SK-N-SH treated with all-trans-retinoic acid at 6 μM for 48 hours (cell line): Measurements from ENCODE around the gene LACRT.
A peak's percentile ranks its signal among the peaks of the same experiment; 100 is the strongest.

Experiments
- ATAC-seq: fragments of 200-7000 bp; cut with Tn5 transposase; 3 replicates; pipeline ENCODE4 v1.9.1; 2020; ENCODE audit warnings: mild to moderate bottlenecking, moderate library complexity
- ARNTL ChIP-seq: fragments of 450-650 bp; formaldehyde crosslinking; IDR thresholded peaks from 2 replicates; pipeline ENCODE4 v1.5.0; 2020; ENCODE audit warnings: low read depth, mild to moderate bottlenecking, moderate library complexity, borderline replicate concordance
- BACH2 ChIP-seq: fragments of 250-450 bp; sonication (Bioruptor Pico); IDR thresholded peaks from 2 replicates; pipeline ENCODE4 v1.9.0; 2021; ENCODE audit warnings: mild to moderate bottlenecking, borderline replicate concordance
- CSDC2 ChIP-seq: fragments of 250-450 bp; sonication (Bioruptor Pico); IDR thresholded peaks from 2 replicates; pipeline ENCODE4 v1.5.0; 2020; ENCODE audit warnings: mild to moderate bottlenecking, moderate library complexity
- CSRNP3 ChIP-seq: fragments of 250-450 bp; sonication (Bioruptor Pico); IDR thresholded peaks from 2 replicates; pipeline ENCODE4 v1.5.1; 2021; ENCODE audit warnings: mild to moderate bottlenecking, moderate library complexity
- GLIS3 ChIP-seq: fragments of 250-450 bp; sonication (Bioruptor Pico); IDR thresholded peaks from 2 replicates; pipeline ENCODE4 v1.5.0; 2020; ENCODE audit warnings: mild to moderate bottlenecking, moderate library complexity
- ISL1 ChIP-seq: fragments of 250-450 bp; sonication (Bioruptor Pico); IDR thresholded peaks from 2 replicates; pipeline ENCODE4 v2.1.2; 2022; ENCODE audit warnings: mild to moderate bottlenecking, moderate library complexity
- OSR1 ChIP-seq: fragments of 250-450 bp; sonication (Bioruptor Pico); IDR thresholded peaks from 2 replicates; pipeline ENCODE4 v1.8.0; 2022; ENCODE audit warnings: moderate library complexity, mild to moderate bottlenecking, inconsistent platforms
- PATZ1 ChIP-seq: fragments of 250-450 bp; sonication (Bioruptor Pico); IDR thresholded peaks from 2 replicates; pipeline ENCODE4 v1.8.0; 2020; ENCODE audit warnings: mild to moderate bottlenecking, moderate library complexity, borderline replicate concordance
- POU6F1 ChIP-seq: fragments of 250-450 bp; sonication (Bioruptor Pico); IDR thresholded peaks from 2 replicates; pipeline ENCODE4 v1.8.0; 2021; ENCODE audit warnings: low read depth, mild to moderate bottlenecking, moderate library complexity, borderline replicate concordance
- PPARA ChIP-seq: fragments of 250-450 bp; sonication (Bioruptor Pico); IDR thresholded peaks from 2 replicates; pipeline ENCODE4 v1.5.0; 2020; ENCODE audit warnings: mild to moderate bottlenecking, borderline replicate concordance
- RARB ChIP-seq: fragments of 250-450 bp; sonication (Bioruptor Pico); IDR thresholded peaks from 2 replicates; pipeline ENCODE4 v1.8.0; 2021; ENCODE audit warnings: mild to moderate bottlenecking, moderate library complexity
- SNAI2 ChIP-seq: fragments of 250-450 bp; sonication (Bioruptor Pico); IDR thresholded peaks from 2 replicates; pipeline ENCODE4 v1.5.0; 2020; ENCODE audit warnings: mild to moderate bottlenecking, moderate library complexity
- TCF4 ChIP-seq: fragments of 250-450 bp; sonication (Bioruptor Pico); IDR thresholded peaks from 2 replicates; pipeline ENCODE4 v1.8.0; 2021; ENCODE audit warnings: mild to moderate bottlenecking, moderate library complexity, borderline replicate concordance
- TOX ChIP-seq: fragments of 250-450 bp; sonication (Bioruptor Pico); IDR thresholded peaks from 2 replicates; pipeline ENCODE4 v1.8.0; 2021; ENCODE audit warnings: mild to moderate bottlenecking, moderate library complexity, borderline replicate concordance
- TSHZ2 ChIP-seq: fragments of 250-450 bp; sonication (Bioruptor Pico); IDR thresholded peaks from 2 replicates; pipeline ENCODE4 v1.5.0; 2020; ENCODE audit warnings: mild to moderate bottlenecking, moderate library complexity
- ZC3H10 ChIP-seq: fragments of 250-450 bp; sonication (Bioruptor Pico); IDR thresholded peaks from 2 replicates; pipeline ENCODE4 v1.5.1; 2021; ENCODE audit warnings: mild to moderate bottlenecking, moderate library complexity
- ZFP3 ChIP-seq: fragments of 250-450 bp; sonication (Bioruptor Pico); IDR thresholded peaks from 2 replicates; pipeline ENCODE4 v1.5.0; 2020; ENCODE audit warnings: mild to moderate bottlenecking, moderate library complexity
- ZFP30 ChIP-seq: fragments of 450-650 bp; formaldehyde crosslinking; IDR thresholded peaks from 2 replicates; pipeline ENCODE4 v1.5.0; 2022; ENCODE audit warnings: mild to moderate bottlenecking, moderate library complexity
- ZNF565 ChIP-seq: fragments of 450-650 bp; formaldehyde crosslinking; conservative IDR thresholded peaks from 2 replicates; pipeline ENCODE4 v1.5.0; 2020; ENCODE audit warnings: low read depth, mild to moderate bottlenecking, moderate library complexity
- ZNF70 ChIP-seq: fragments of 450-650 bp; formaldehyde crosslinking; IDR thresholded peaks from 2 replicates; pipeline ENCODE4 v1.5.0; 2020; ENCODE audit warnings: mild to moderate bottlenecking, moderate library complexity
- ZNF8 ChIP-seq: fragments of 450-650 bp; formaldehyde crosslinking; IDR thresholded peaks from 2 replicates; pipeline ENCODE4 v1.5.0; 2020; ENCODE audit warnings: mild to moderate bottlenecking, moderate library complexity

The LACRT gene

GRCh38 chr12:54598970-54599369, 35.7 kb downstream of the LACRT start:
- no peak for TF ChIP-seq ZNF8 (CRISPR knock-in tag)
- no peak for TF ChIP-seq ZNF70 (CRISPR knock-in tag)
- TF ChIP-seq CSDC2, result no peak
- no peak for TF ChIP-seq ARNTL
- no peak for TF ChIP-seq ISL1 (CRISPR knock-in tag)
- no peak for TF ChIP-seq CSRNP3
- no peak for ATAC-seq

GRCh38 chr12:54596526-54596946, 38.2 kb downstream of the LACRT start:
- TF ChIP-seq PPARA (CRISPR knock-in tag) (no peak), OSR1 (CRISPR knock-in tag) (no peak), ZFP30 (CRISPR knock-in tag) (no peak), SNAI2 (CRISPR knock-in tag) (no peak), POU6F1 (CRISPR knock-in tag) (no peak), ISL1 (CRISPR knock-in tag) (no peak)
- TF ChIP-seq, all 23 proteins: peak for 0

GRCh38 chr12:54595471-54595870, 39.2 kb downstream of the LACRT start:
- no peak for TF ChIP-seq TCF4 (CRISPR knock-in tag)
- TF ChIP-seq ZNF565 (CRISPR knock-in tag), result no peak
- no peak for TF ChIP-seq ZFP3 (CRISPR knock-in tag)
- TF ChIP-seq ZC3H10 (CRISPR knock-in tag), result no peak
- TF ChIP-seq BACH2 (CRISPR knock-in tag), result no peak
- TF ChIP-seq GLIS3 (CRISPR knock-in tag), result no peak
- TF ChIP-seq TOX (CRISPR knock-in tag), result no peak
- no peak for TF ChIP-seq TSHZ2 (CRISPR knock-in tag)
- TF ChIP-seq ZNF8 (CRISPR knock-in tag), result no peak
- TF ChIP-seq PPARA (CRISPR knock-in tag), result no peak
- TF ChIP-seq RARB, result no peak

More at GRCh38 chr12:54596526-54596946, 38.2 kb downstream of the LACRT start:
- ATAC-seq, result peak; percentile 93

GRCh38 chr12:54593725-54594124, 41.0 kb downstream of the LACRT start:
- no peak for ATAC-seq
- TF ChIP-seq TSHZ2 (CRISPR knock-in tag), result no peak
- TF ChIP-seq TCF4 (CRISPR knock-in tag), result no peak
- no peak for TF ChIP-seq ZC3H10 (CRISPR knock-in tag)
- TF ChIP-seq CSDC2, result no peak
- no peak for TF ChIP-seq BACH2 (CRISPR knock-in tag)
- no peak for TF ChIP-seq ZNF70 (CRISPR knock-in tag)
- no peak for TF ChIP-seq ZNF8 (CRISPR knock-in tag)
- TF ChIP-seq ISL1 (CRISPR knock-in tag), result no peak
- no peak for TF ChIP-seq OSR1 (CRISPR knock-in tag)
- TF ChIP-seq CSRNP3, result no peak
- TF ChIP-seq PPARA (CRISPR knock-in tag), result no peak
- no peak for TF ChIP-seq GLIS3 (CRISPR knock-in tag)
- no peak for TF ChIP-seq ARNTL
- no peak for TF ChIP-seq POU6F1 (CRISPR knock-in tag)
- no peak for TF ChIP-seq RARB
- no peak for TF ChIP-seq ZFP30 (CRISPR knock-in tag)
- no peak for TF ChIP-seq PATZ1 (CRISPR knock-in tag)

More at GRCh38 chr12:54595471-54595870, 39.2 kb downstream of the LACRT start:
- ATAC-seq, result no peak
